WTC11 (cell line): Measurements from ENCODE around the gene RAPGEF6. TPM values are rescaled to one million over a fixed set of nuclear protein-coding genes. Genes with fewer than 3 reads are reported as not detected.
"Not testable (repeated sequence)": the region's sequence is repeated elsewhere in the genome, so short reads cannot be mapped to it uniquely, and the experiment has no call there.

ENCODE experiments used
- ATAC-seq: fragments of 200-7000 bp; cut with Tn5 transposase; 2 replicates; pipeline ENCODE4 v1.10.0; 2021; ENCODE audit warnings: mild to moderate bottlenecking, moderate library complexity
- CTCF ChIA-PET: fragments of 300-600 bp; sonication (Branson Sonifier 250); formaldehyde crosslinking; loops from one replicate; lab custom pipeline; 2021; ENCODE audit warnings: antibody characterized with exemption; lab: Charles Lee
- POLR2A ChIA-PET: fragments of 350-600 bp; sonication (Branson Sonifier 250); formaldehyde crosslinking; loops from one replicate; lab custom pipeline; 2021; ENCODE audit warnings: antibody characterized with exemption; lab: Charles Lee
- DNase-seq: peaks from one replicate; pipeline ENCODE4 v3.0.0; 2021; ENCODE audit warnings: low spot score
- H3K27ac Mint-ChIP-seq: 2 replicates; pipeline ENCODE4 v1.8.0; 2021; ENCODE audit warnings: mixed read lengths
- H3K27me3 Mint-ChIP-seq: 2 replicates; pipeline ENCODE4 v1.8.0; 2021; ENCODE audit warnings: low read depth, mild to moderate bottlenecking, moderate library complexity, mixed read lengths
- H3K36me3 Mint-ChIP-seq: 2 replicates; pipeline ENCODE4 v1.8.0; 2021; ENCODE audit warnings: mixed read lengths
- H3K4me1 Mint-ChIP-seq: 2 replicates; pipeline ENCODE4 v1.8.0; 2022; ENCODE audit warnings: mixed read lengths
- H3K4me3 Mint-ChIP-seq: 2 replicates; pipeline ENCODE4 v1.8.0; 2021; ENCODE audit warnings: mild to moderate bottlenecking, moderate library complexity, mixed read lengths
- H3K9me3 Mint-ChIP-seq: 2 replicates; pipeline ENCODE4 v1.8.0; 2021; ENCODE audit warnings: mixed read lengths
- AFF4 ChIP-seq: sonication (generic); formaldehyde crosslinking; IDR thresholded peaks from 2 replicates; pipeline ENCODE4 v1.8.1; 2023; ENCODE audit warnings: mild to moderate bottlenecking, missing genetic modification reagents, borderline replicate concordance
- ATF6 ChIP-seq: sonication (generic); formaldehyde crosslinking; IDR thresholded peaks from 2 replicates; pipeline ENCODE4 v1.8.1; 2023; ENCODE audit warnings: mild to moderate bottlenecking, missing genetic modification reagents
- CDX4 ChIP-seq: fragments of 250-450 bp; sonication (Bioruptor Pico); IDR thresholded peaks from 2 replicates; pipeline ENCODE4 v1.9.0; 2021; ENCODE audit warnings: moderate library complexity, mild to moderate bottlenecking, inconsistent platforms, borderline replicate concordance
- CREB1 ChIP-seq: sonication (generic); formaldehyde crosslinking; IDR thresholded peaks from 2 replicates; pipeline ENCODE4 v1.8.0; 2023; ENCODE audit warnings: mild to moderate bottlenecking, missing genetic modification reagents
- CTCF ChIP-seq: fragments of 200-600 bp; IDR thresholded peaks from 2 replicates; pipeline ENCODE4 v1.8.0; 2022; ENCODE audit warnings: antibody characterized with exemption
- EMX1 ChIP-seq: fragments of 250-450 bp; sonication (Bioruptor Pico); IDR thresholded peaks from 2 replicates; pipeline ENCODE4 v1.8.0; 2021; ENCODE audit warnings: mild to moderate bottlenecking
- HMGA2 ChIP-seq: fragments of 250-450 bp; sonication (Bioruptor Pico); IDR thresholded peaks from 2 replicates; pipeline ENCODE4 v1.4.0; 2021; ENCODE audit warnings: mild to moderate bottlenecking, moderate library complexity
- JAZF1 ChIP-seq: fragments of 250-450 bp; sonication (Bioruptor Pico); IDR thresholded peaks from 2 replicates; pipeline ENCODE4 v1.9.0; 2021; ENCODE audit warnings: moderate library complexity, mild to moderate bottlenecking, inconsistent platforms
- MLX ChIP-seq: sonication (generic); formaldehyde crosslinking; IDR thresholded peaks from 2 replicates; pipeline ENCODE4 v1.8.1; 2023; ENCODE audit warnings: mild to moderate bottlenecking, missing genetic modification reagents, moderate library complexity
- NFATC4 ChIP-seq: fragments of 250-450 bp; sonication (Bioruptor Pico); IDR thresholded peaks from 2 replicates; pipeline ENCODE4 v1.9.0; 2021; ENCODE audit warnings: mild to moderate bottlenecking
- SOX15 ChIP-seq: fragments of 250-450 bp; sonication (Bioruptor Pico); IDR thresholded peaks from 2 replicates; pipeline ENCODE4 v1.9.0; 2021; ENCODE audit warnings: mild to moderate bottlenecking
- TEAD1 ChIP-seq: sonication (generic); formaldehyde crosslinking; IDR thresholded peaks from 2 replicates; pipeline ENCODE4 v1.8.0; 2022; ENCODE audit warnings: mild to moderate bottlenecking, missing genetic modification reagents
- USF1 ChIP-seq: sonication (generic); formaldehyde crosslinking; IDR thresholded peaks from 2 replicates; pipeline ENCODE4 v1.8.0; 2022; ENCODE audit warnings: mild to moderate bottlenecking, missing genetic modification reagents
- ZNF121 ChIP-seq: sonication (generic); formaldehyde crosslinking; IDR thresholded peaks from 2 replicates; pipeline ENCODE4 v1.8.0; 2023; ENCODE audit warnings: missing genetic modification reagents
- ZNF416 ChIP-seq: fragments of 250-450 bp; sonication (Bioruptor Pico); IDR thresholded peaks from 2 replicates; pipeline ENCODE4 v1.9.0; 2021; ENCODE audit warnings: mild to moderate bottlenecking, inconsistent platforms
- ZNF423 ChIP-seq: fragments of 250-450 bp; sonication (Bioruptor Pico); IDR thresholded peaks from 2 replicates; pipeline ENCODE4 v2.1.2; 2022; ENCODE audit warnings: mild to moderate bottlenecking, moderate library complexity
- total RNA-seq: library from RNA; stranded (reverse); gene quantifications from 3 replicates; pipeline ENCODE4 v1.2.3, GENCODE V29; 2021

The RAPGEF6 gene
- total RNA-seq, 1 experiment from 2014 or later, result 18.0 TPM

GRCh38 chr5:131621164-131621563 is 13.9 kb downstream of the RAPGEF6 start:
- POLR2A ChIA-PET, H3K27ac Mint-ChIP-seq, H3K4me1 Mint-ChIP-seq, ATAC-seq, DNase-seq, H3K36me3 Mint-ChIP-seq, H3K27me3 Mint-ChIP-seq, H3K9me3 Mint-ChIP-seq, H3K4me3 Mint-ChIP-seq, CTCF ChIA-PET: not testable (repeated sequence)
- peak; percentile 54; the same call in 1 of the 2 replicates for TF ChIP-seq ZNF121 (CRISPR knock-in tag)

GRCh38 chr5:131619102-131619501 is 15.9 kb downstream of the RAPGEF6 start:
- H3K4me3 Mint-ChIP-seq, result no peak overlapping the region
- ATAC-seq (no peak), DNase-seq (no peak)
- TF ChIP-seq MLX (CRISPR knock-in tag), result no peak
- TF ChIP-seq AFF4 (CRISPR knock-in tag), result no peak
- no peak for TF ChIP-seq ZNF423
- no peak for TF ChIP-seq HMGA2 (CRISPR knock-in tag)
- no peak for TF ChIP-seq TEAD1 (CRISPR knock-in tag)
- TF ChIP-seq CDX4 (CRISPR knock-in tag), result no peak
- TF ChIP-seq JAZF1, result no peak
- no peak for TF ChIP-seq SOX15 (CRISPR knock-in tag)
- no peak for TF ChIP-seq ZNF416 (CRISPR knock-in tag)
- TF ChIP-seq NFATC4 (CRISPR knock-in tag), result no peak
- no peak for TF ChIP-seq CTCF
- TF ChIP-seq CREB1 (CRISPR knock-in tag), result no peak
- no peak for TF ChIP-seq USF1 (CRISPR knock-in tag)
- no peak for TF ChIP-seq EMX1
- no peak for TF ChIP-seq ATF6 (CRISPR knock-in tag)
- no peaks in the 10 kb centered on the region for H3K27me3 Mint-ChIP-seq
- H3K4me1 Mint-ChIP-seq, result peaks cover 15% of the 10 kb centered on the region
- H3K9me3 Mint-ChIP-seq, result no peaks in the 10 kb centered on the region
- ChIA-PET CTCF (no interaction called here), POLR2A (no interaction called here)
- H3K36me3 Mint-ChIP-seq, result no peaks in the 10 kb centered on the region; the same call in none of the 2 replicates
- H3K27ac Mint-ChIP-seq, result no peak overlapping the region
